Right lung (tissue), 5 donors: Measurements from ENCODE around the gene TXNDC11. TPM values are rescaled to one million over a fixed set of nuclear protein-coding genes. Genes with fewer than 3 reads are reported as not detected.

Experiments
- DNase-seq, 2 donors: peaks; one replicate each; pipeline ENCODE4 v3.0.0-alpha.2; 2013
- polyA plus RNA-seq, 5 donors: library from polyadenylated mRNA; unstranded; fragments of 120-200 nt; gene quantifications; one replicate each; pipeline versions ENCODE4 v1.2.1 to v1.2.3, GENCODE V29; 2013; ENCODE audit warnings: inconsistent platforms in 1 of 5, low replicate concordance in 1 of 5; ENCODE audit not compliant: insufficient read length in 5 of 5, insufficient read depth in 1 of 5

The TXNDC11 gene
- polyA plus RNA-seq, 5 donors: 32.3 to 44.8 (median 37.1) TPM

- no peak for DNase-seq
Observed at GRCh38 chr16:11676799-11677198, 65.9 kb downstream of the TXNDC11 start.

- no peak for DNase-seq
Observed at GRCh38 chr16:11675561-11676511, 66.8 kb downstream of the TXNDC11 start.

- no peak for DNase-seq
Observed at GRCh38 chr16:11674818-11675560, 67.7 kb downstream of the TXNDC11 start.

DNA sequence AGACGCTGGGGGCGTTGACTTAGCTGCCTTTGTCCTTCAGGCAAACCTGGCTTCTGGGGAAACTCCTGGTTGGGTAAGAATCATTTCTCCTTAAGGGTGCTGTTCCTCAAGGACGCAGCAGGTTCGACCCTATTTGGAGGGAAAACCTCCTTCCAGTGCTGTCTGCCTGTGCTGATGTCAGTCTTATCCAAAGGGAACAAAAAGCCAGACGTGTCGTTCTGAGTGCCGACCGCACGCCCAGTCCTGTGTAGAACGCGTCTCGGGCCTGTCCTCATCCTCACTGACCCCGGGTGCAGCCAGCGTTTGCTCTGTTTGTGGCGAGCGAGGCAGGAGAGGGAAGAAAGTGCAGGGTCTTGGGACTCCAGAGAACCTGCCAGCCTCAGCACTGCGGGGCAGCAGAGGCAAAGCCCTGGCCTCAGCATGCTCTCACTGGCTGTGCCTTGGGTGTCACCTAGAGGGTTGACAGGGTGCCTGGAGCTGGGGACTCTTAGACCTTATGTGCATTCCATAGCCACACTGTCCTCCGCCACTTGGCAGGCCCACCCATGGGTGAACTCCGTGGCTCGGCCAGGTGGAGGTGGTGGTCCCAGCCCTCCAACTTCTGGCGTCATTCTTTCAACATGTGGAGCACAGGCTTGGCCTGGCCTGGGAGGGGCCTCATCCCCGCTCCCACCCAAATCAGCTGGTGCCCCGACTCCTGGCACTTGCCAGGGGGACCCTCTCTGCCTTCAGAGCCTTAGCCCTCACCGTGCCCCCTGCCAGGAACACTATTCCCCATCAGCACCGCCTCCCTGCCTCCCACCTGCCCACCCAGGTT lies 68.4 kb downstream of the TXNDC11 start:
- DNase-seq: no peak

DNA sequence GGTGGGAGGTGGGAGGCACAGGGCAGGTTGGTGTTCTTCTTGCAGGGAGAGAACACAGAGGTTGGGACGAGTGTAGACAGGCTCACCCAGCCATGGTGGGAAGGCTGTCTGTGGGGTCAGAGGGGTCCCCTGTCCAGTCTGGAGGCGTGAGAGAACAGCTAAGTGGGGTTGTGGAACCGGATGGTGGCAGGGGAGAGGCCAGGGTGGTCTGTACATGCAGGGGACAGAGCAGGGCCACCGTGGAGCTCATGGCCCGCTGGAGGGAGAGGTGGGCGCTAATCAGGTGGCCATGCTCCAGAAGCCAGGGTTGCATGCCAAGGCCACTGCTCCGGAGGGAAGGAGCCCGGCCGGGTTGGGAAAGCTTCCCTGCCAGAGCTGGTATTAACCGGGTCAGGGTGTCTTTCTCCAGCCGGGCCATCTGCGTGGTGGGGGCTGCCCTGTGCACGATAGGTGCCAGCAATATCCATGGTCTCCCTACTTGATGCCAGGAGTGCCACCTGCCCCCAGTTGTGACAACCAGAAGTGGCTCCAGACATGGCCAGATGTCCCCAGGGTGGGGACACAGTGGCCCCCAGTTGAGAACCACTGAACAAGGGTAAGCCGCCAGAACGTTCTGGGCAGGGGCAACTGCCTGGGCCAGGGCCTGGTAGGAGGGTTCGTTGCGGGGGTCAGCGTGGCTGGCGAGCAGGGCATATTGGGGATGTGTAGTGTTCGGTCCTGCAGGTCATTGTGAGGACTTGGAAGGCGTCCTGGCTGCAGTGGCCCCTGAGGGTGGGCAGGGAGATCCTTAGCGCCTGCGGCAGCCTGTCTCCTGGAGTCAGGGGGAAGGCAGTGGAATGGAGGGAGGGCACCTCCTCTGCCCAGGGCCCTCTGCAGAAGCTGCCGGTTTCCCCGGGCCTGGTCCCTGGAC lies 69.3 kb downstream of the TXNDC11 start:
- DNase-seq: no peak

- DNase-seq: no peak
Observed at GRCh38 chr16:11672206-11673090, 70.2 kb downstream of the TXNDC11 start.

DNA sequence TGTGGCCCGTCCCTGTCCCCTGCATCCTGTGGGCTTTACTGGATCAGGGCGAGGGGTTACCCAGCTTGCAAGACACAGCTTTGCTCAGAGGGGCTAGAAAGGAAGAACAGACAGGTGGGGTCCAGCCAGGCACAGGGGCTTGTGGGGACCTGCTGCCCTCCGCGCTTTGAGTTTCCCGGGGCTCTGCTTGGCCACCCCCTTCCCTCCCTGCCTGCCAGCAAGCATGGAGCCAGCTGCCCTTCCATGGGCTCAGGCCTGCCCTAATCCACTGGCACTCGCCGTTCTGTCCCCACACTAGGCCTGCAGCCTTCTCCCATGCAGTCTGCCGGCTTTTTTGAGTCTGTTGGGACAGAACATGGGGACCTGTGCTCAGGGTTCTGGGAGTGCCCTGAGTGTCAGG lies 71.0 kb downstream of the TXNDC11 start:
- DNase-seq: no peak

GRCh38 chr16:11671271-11671670 lies 71.4 kb downstream of the TXNDC11 start:
- DNase-seq: no peak

- DNase-seq: no peak
Observed at GRCh38 chr16:11670171-11671131, 72.2 kb downstream of the TXNDC11 start.

DNA sequence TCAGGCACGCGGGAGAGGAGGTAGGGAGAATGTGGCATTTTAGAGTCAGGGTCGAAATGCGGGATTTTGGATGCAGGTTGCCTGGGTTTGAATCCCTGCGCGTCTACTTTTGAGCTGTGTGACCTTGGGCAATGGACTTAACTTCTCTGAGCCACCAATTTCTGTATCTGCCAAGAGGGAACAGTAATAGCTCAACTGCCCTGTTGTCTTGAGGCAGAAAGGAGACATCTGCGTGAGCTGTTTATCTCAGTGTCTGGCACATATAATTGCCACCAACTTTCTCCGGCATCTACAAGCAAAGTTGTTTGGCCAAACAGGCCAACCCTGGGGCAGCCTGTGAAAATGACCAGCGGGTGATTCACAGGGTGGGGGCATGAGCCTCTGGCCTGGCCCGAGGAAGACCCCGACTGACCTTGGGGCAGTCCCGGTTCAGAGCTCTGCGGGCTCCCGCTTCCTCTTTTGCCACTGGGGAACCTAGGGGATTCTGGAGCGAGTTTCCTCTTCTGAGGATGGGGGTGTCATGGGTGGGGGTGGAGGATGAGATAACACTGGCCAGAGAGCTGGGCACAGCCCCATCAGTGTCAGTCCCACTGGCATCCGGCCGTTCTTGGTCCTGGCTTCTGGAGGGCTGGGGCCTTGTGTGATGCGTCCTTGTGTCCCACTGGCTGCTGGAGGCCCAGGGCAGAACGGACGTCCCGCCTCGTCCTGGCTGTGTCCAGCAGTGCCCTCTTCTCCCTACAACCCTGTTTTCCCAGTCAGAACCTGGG lies 73.1 kb downstream of the TXNDC11 start:
- no peak for DNase-seq

DNA sequence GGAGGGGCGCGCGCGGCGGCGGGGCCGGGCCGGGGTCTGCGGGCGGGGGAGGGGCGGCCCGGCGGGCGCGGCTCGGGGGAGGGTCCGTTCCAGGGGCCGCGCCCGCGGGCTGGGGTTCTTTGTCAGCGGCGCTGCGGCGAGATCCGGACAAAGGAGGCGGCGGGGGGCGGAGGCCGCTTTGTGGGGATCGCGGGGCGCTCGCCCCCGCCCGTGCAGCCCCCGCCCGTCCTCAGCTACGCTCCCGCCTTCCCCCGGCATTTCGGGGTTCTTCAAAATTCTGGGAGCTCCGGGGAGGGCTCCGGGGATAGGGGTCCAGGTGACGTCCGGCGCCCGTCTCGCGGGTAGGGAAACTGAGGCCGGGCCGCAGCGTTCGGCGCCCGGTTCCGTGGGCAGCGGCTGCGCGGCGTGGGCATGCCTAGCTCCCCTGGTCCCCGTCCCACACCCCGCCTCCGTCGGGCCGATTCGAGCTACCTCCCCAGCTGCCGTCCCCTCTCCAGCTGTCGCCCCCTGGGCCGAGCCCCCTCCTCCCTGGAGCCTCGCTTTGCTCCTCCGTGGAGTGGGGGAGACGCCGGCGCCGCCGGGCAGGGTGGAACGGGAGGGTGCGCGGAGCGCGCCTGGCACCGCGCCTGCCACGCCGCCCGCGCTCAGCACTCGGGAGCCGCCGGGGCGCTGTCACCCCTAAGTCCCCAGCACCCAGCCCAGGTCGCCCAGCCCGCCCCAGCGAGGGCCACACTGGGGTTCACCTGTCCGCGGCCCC lies 73.9 kb downstream of the TXNDC11 start:
- DNase-seq: no peak

GRCh38 chr16:11667824-11668622 lies 74.6 kb downstream of the TXNDC11 start, which contains the start of gene SNN:
Gene SNN (plus strand): TSS chr16:11668455. CDS start chr16:11676060, 7,605 bp downstream.
- DNase-seq: peak; percentile 81 to 86

DNA sequence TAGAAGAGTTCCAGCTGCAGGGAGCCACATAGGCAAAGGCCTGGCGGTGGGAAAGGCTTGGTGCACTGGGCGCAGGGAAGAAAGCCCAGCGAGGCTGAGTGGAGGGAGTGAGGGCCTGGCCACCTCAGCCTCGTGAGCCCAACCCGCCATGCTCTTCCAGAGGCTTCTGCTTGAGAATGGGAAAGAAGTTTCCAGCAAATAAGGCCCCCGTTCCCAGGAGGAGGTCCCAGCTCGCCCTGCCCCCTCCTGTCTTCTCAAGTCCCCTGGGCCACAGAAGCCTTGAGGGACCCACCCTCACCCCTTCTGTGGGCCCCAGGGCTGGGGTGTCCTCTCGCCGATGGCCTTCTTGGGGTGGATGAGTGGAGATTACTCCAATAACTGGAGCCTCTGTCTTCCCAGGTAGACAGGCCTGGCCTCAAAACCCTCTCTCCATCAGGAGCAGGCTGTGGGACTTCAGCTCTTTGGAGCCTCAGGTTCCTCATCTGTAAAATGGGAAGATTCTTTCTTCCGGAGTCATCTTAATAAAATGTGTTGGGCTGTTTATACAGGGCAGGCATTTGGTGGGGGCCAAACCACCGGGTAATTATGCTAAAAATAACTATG lies 75.3 kb downstream of the TXNDC11 start:
- no peak for DNase-seq

DNA sequence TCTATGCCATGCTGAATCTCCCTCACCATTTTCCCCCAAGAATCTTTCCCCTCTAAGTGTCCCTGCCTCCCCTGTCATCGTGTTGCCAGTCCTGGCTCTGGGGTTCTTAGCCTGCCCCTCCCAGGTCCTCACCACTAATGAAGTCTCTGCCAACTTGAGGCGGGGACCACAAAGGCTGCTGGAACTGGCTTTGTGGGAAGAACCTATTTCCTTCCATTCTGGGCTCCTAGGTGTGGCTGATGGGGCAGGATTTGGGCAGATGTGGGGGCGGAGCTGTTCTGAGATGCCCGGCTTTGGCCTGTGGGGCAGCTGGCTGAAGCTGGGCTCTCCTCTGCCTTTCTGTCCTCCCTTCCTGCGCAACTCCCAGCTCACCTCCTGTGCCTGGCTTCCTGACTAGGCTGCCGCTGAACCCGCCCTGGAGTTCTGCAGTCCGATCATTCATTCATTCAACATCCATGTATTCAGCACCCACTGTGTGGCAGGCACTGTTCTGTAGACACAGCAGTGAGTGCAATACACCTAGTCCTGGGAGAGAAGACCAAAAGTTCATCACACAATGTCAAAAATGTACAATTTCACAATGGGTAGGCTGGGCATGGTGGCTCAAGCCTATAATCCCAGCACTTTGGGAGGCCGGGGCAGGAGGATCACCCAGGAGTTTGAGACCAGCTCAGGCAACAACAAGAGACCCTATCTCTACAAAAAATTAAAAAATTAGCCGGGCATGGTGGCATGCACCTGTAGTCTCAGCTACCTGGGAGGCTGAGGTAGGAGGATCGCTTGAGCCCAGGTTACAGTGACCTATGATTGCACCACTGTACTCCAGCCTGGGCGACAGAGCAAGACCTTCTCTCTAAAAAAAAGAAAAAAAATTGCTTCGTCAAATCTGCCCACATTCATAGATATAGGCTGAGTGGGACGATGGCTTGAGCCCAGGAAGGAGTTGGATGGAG lies 76.3 kb downstream of the TXNDC11 start:
- DNase-seq: no peak
